WTC11 (cell line): Measurements from ENCODE around the gene SLAMF6.

Source experiments
- CREB1 ChIP-seq: sonication (generic); formaldehyde crosslinking; IDR thresholded peaks from 2 replicates; pipeline ENCODE4 v1.8.0; 2023; ENCODE audit warnings: mild to moderate bottlenecking, missing genetic modification reagents
- IRF2 ChIP-seq: sonication (generic); formaldehyde crosslinking; IDR thresholded peaks from 2 replicates; pipeline ENCODE4 v1.8.0; 2022; ENCODE audit warnings: low read depth, missing genetic modification reagents, borderline replicate concordance
- JUN ChIP-seq: sonication (generic); formaldehyde crosslinking; IDR thresholded peaks from 2 replicates; pipeline ENCODE4 v1.8.0; 2023; ENCODE audit warnings: mild to moderate bottlenecking, missing genetic modification reagents
- NFE2L1 ChIP-seq: sonication (generic); formaldehyde crosslinking; IDR thresholded peaks from 2 replicates; pipeline ENCODE4 v1.8.1; 2023; ENCODE audit warnings: missing genetic modification reagents
- NR2C2 ChIP-seq: sonication (generic); formaldehyde crosslinking; IDR thresholded peaks from 2 replicates; pipeline ENCODE4 v1.8.0; 2022; ENCODE audit warnings: mild to moderate bottlenecking, missing genetic modification reagents
- TF ChIP-seq, protein P1 (sequence below): fragments of 250-450 bp; sonication (Bioruptor Pico); IDR thresholded peaks from 2 replicates; pipeline ENCODE4 v2.1.2; 2022; ENCODE audit warnings: mild to moderate bottlenecking, moderate library complexity
- TF ChIP-seq, protein P2 (sequence below): sonication (generic); formaldehyde crosslinking; conservative IDR thresholded peaks from 2 replicates; pipeline ENCODE4 v1.8.1; 2022; ENCODE audit warnings: mild to moderate bottlenecking, missing genetic modification reagents
- TF ChIP-seq, protein P3 (sequence below): fragments of 200-600 bp; IDR thresholded peaks from 2 replicates; pipeline ENCODE4 v1.8.0; 2022; ENCODE audit warnings: antibody characterized with exemption
- TF ChIP-seq, protein P4 (sequence below): sonication (generic); formaldehyde crosslinking; IDR thresholded peaks from 2 replicates; pipeline ENCODE4 v1.8.1; 2022; ENCODE audit warnings: mild to moderate bottlenecking, missing genetic modification reagents, moderate library complexity, borderline replicate concordance
- TF ChIP-seq, protein P5 (sequence below): sonication (generic); formaldehyde crosslinking; IDR thresholded peaks from 2 replicates; pipeline ENCODE4 v1.8.1; 2022; ENCODE audit warnings: low read depth, missing genetic modification reagents, borderline replicate concordance
- TF ChIP-seq, protein P6 (sequence below): sonication (generic); formaldehyde crosslinking; IDR thresholded peaks from 2 replicates; pipeline ENCODE4 v1.8.1; 2023; ENCODE audit warnings: mild to moderate bottlenecking, missing genetic modification reagents
- TF ChIP-seq, protein P7 (sequence below): sonication (generic); formaldehyde crosslinking; IDR thresholded peaks from 2 replicates; pipeline ENCODE4 v1.8.1; 2023; ENCODE audit warnings: mild to moderate bottlenecking, missing genetic modification reagents, moderate library complexity
- TF ChIP-seq, protein P8 (sequence below): sonication (generic); formaldehyde crosslinking; IDR thresholded peaks from 2 replicates; pipeline ENCODE4 v1.8.1; 2022; ENCODE audit warnings: low read depth, mild to moderate bottlenecking, moderate library complexity, missing genetic modification reagents, borderline replicate concordance
- TF ChIP-seq, protein P9 (sequence below): sonication (generic); formaldehyde crosslinking; IDR thresholded peaks from 2 replicates; pipeline ENCODE4 v1.8.1; 2023; ENCODE audit warnings: mild to moderate bottlenecking, missing genetic modification reagents

DNA sequence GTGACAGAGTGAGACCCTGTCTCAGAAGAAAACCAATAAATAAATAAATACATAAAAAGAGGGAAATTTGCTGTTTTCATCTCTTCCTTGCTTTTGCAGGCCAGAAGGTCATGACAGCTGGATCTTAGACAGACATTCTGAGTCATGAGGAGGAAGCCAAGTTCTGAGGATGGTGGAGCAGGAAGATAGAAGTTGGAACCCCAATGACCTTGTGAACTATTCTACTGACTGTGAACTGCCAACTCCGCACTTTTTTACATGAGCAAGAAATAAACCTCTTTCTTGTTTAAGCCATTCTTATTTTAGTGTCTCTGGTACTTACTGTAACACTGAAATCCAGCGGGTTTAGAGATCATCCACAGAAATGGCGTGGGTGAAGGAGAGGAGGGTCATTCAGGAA lies 47.8 kb upstream of the SLAMF6 start:
- TF ChIP-seq, protein P1, sequence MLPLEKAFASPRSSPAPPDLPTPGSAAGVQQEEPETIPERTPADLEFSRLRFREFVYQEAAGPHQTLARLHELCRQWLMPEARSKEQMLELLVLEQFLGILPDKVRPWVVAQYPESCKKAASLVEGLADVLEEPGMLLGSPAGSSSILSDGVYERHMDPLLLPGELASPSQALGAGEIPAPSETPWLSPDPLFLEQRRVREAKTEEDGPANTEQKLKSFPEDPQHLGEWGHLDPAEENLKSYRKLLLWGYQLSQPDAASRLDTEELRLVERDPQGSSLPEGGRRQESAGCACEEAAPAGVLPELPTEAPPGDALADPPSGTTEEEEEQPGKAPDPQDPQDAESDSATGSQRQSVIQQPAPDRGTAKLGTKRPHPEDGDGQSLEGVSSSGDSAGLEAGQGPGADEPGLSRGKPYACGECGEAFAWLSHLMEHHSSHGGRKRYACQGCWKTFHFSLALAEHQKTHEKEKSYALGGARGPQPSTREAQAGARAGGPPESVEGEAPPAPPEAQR (CRISPR knock-in tag), result no peak
- TF ChIP-seq, protein P2, sequence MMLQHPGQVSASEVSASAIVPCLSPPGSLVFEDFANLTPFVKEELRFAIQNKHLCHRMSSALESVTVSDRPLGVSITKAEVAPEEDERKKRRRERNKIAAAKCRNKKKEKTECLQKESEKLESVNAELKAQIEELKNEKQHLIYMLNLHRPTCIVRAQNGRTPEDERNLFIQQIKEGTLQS, result no peak
- TF ChIP-seq, protein P3, sequence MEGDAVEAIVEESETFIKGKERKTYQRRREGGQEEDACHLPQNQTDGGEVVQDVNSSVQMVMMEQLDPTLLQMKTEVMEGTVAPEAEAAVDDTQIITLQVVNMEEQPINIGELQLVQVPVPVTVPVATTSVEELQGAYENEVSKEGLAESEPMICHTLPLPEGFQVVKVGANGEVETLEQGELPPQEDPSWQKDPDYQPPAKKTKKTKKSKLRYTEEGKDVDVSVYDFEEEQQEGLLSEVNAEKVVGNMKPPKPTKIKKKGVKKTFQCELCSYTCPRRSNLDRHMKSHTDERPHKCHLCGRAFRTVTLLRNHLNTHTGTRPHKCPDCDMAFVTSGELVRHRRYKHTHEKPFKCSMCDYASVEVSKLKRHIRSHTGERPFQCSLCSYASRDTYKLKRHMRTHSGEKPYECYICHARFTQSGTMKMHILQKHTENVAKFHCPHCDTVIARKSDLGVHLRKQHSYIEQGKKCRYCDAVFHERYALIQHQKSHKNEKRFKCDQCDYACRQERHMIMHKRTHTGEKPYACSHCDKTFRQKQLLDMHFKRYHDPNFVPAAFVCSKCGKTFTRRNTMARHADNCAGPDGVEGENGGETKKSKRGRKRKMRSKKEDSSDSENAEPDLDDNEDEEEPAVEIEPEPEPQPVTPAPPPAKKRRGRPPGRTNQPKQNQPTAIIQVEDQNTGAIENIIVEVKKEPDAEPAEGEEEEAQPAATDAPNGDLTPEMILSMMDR, result no peak
- TF ChIP-seq, protein P4, sequence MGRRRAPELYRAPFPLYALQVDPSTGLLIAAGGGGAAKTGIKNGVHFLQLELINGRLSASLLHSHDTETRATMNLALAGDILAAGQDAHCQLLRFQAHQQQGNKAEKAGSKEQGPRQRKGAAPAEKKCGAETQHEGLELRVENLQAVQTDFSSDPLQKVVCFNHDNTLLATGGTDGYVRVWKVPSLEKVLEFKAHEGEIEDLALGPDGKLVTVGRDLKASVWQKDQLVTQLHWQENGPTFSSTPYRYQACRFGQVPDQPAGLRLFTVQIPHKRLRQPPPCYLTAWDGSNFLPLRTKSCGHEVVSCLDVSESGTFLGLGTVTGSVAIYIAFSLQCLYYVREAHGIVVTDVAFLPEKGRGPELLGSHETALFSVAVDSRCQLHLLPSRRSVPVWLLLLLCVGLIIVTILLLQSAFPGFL (CRISPR knock-in tag), result no peak
- TF ChIP-seq IRF2 (CRISPR knock-in tag), result no peak
- TF ChIP-seq NFE2L1 (CRISPR knock-in tag), result no peak
- no peak for TF ChIP-seq JUN (CRISPR knock-in tag)
- TF ChIP-seq, protein P5, sequence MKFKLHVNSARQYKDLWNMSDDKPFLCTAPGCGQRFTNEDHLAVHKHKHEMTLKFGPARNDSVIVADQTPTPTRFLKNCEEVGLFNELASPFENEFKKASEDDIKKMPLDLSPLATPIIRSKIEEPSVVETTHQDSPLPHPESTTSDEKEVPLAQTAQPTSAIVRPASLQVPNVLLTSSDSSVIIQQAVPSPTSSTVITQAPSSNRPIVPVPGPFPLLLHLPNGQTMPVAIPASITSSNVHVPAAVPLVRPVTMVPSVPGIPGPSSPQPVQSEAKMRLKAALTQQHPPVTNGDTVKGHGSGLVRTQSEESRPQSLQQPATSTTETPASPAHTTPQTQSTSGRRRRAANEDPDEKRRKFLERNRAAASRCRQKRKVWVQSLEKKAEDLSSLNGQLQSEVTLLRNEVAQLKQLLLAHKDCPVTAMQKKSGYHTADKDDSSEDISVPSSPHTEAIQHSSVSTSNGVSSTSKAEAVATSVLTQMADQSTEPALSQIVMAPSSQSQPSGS (CRISPR knock-in tag), result no peak
- no peak for TF ChIP-seq CREB1
- TF ChIP-seq, protein P6, sequence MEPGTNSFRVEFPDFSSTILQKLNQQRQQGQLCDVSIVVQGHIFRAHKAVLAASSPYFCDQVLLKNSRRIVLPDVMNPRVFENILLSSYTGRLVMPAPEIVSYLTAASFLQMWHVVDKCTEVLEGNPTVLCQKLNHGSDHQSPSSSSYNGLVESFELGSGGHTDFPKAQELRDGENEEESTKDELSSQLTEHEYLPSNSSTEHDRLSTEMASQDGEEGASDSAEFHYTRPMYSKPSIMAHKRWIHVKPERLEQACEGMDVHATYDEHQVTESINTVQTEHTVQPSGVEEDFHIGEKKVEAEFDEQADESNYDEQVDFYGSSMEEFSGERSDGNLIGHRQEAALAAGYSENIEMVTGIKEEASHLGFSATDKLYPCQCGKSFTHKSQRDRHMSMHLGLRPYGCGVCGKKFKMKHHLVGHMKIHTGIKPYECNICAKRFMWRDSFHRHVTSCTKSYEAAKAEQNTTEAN (CRISPR knock-in tag), result no peak
- TF ChIP-seq, protein P7, sequence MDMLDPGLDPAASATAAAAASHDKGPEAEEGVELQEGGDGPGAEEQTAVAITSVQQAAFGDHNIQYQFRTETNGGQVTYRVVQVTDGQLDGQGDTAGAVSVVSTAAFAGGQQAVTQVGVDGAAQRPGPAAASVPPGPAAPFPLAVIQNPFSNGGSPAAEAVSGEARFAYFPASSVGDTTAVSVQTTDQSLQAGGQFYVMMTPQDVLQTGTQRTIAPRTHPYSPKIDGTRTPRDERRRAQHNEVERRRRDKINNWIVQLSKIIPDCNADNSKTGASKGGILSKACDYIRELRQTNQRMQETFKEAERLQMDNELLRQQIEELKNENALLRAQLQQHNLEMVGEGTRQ (CRISPR knock-in tag), result no peak
- TF ChIP-seq, protein P8, sequence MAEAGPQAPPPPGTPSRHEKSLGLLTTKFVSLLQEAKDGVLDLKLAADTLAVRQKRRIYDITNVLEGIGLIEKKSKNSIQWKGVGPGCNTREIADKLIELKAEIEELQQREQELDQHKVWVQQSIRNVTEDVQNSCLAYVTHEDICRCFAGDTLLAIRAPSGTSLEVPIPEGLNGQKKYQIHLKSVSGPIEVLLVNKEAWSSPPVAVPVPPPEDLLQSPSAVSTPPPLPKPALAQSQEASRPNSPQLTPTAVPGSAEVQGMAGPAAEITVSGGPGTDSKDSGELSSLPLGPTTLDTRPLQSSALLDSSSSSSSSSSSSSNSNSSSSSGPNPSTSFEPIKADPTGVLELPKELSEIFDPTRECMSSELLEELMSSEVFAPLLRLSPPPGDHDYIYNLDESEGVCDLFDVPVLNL (CRISPR knock-in tag), result no peak
- TF ChIP-seq NR2C2 (CRISPR knock-in tag), result no peak
- TF ChIP-seq, protein P9, sequence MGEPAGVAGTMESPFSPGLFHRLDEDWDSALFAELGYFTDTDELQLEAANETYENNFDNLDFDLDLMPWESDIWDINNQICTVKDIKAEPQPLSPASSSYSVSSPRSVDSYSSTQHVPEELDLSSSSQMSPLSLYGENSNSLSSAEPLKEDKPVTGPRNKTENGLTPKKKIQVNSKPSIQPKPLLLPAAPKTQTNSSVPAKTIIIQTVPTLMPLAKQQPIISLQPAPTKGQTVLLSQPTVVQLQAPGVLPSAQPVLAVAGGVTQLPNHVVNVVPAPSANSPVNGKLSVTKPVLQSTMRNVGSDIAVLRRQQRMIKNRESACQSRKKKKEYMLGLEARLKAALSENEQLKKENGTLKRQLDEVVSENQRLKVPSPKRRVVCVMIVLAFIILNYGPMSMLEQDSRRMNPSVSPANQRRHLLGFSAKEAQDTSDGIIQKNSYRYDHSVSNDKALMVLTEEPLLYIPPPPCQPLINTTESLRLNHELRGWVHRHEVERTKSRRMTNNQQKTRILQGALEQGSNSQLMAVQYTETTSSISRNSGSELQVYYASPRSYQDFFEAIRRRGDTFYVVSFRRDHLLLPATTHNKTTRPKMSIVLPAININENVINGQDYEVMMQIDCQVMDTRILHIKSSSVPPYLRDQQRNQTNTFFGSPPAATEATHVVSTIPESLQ, result no peak
